CD4-positive, alpha-beta T cell (primary cell): ENCODE measurements around the gene CAMSAP1. TPM values are rescaled to one million over a fixed set of nuclear protein-coding genes. Genes with fewer than 3 reads are reported as not detected.

Experiments
- ATAC-seq: fragments of 200-7000 bp; cut with Tn5 transposase; one replicate; pipeline ENCODE4 v1.10.0; 2022; ENCODE audit warnings: mild to moderate bottlenecking; ENCODE audit not compliant: poor library complexity
- CTCF ChIA-PET: fragments of 350-600 bp; sonication (Branson Sonifier 250); formaldehyde crosslinking; loops from one replicate; lab custom pipeline; 2021; ENCODE audit warnings: antibody characterized with exemption, inconsistent platforms; lab: Charles Lee
- POLR2A ChIA-PET: fragments of 350-600 bp; sonication (Branson Sonifier 250); formaldehyde crosslinking; loops from one replicate; lab custom pipeline; 2021; ENCODE audit warnings: antibody characterized with exemption, inconsistent platforms; lab: Charles Lee
- DNase-seq, 14 experiments: peaks; one replicate each; pipeline ENCODE4 v3.0.0-alpha.2; 2013 to 2020; ENCODE audit warnings: mixed read lengths in 2 of 14
- H3K27ac ChIP-seq, 2 donors: one replicate each; pipeline versions ENCODE4 v1.5.1 to v1.7.0; 2013; ENCODE audit warnings: low read length in 2 of 2, low read depth in 1 of 2, mild to moderate bottlenecking in 1 of 2
- H3K27me3 ChIP-seq, 2 experiments: 1 replicate in 1 of 2; 2 replicates in 1 of 2; pipeline versions ENCODE4 v1.6.1 to v1.7.0; 2013; ENCODE audit warnings: low read length in 2 of 2, control low read depth in 1 of 2, mild to moderate bottlenecking in 1 of 2, moderate library complexity in 1 of 2; ENCODE audit not compliant: insufficient read depth in 2 of 2, control insufficient read depth in 1 of 2
- H3K36me3 ChIP-seq: one replicate; pipeline ENCODE4 v1.6.1; 2013; ENCODE audit warnings: low read length, control low read depth; ENCODE audit not compliant: insufficient read depth
- H3K4me1 ChIP-seq: one replicate; pipeline ENCODE4 v1.6.1; 2013; ENCODE audit warnings: low read length, control low read depth; ENCODE audit not compliant: insufficient read depth
- H3K4me3 ChIP-seq: one replicate; pipeline ENCODE4 v1.5.1; 2013; ENCODE audit warnings: mild to moderate bottlenecking, low read length, moderate library complexity
- H3K9me3 ChIP-seq, 2 experiments: 1 replicate in 1 of 2; 2 replicates in 1 of 2; pipeline versions ENCODE4 v1.6.1 to v1.7.0; 2013; ENCODE audit warnings: low read length in 2 of 2, mild to moderate bottlenecking in 2 of 2, control low read depth in 1 of 2, moderate library complexity in 1 of 2; ENCODE audit not compliant: control insufficient read depth in 1 of 2, insufficient read depth in 1 of 2
- H3K27ac Mint-ChIP-seq: one replicate; pipeline ENCODE4 v1.8.0; 2020; ENCODE audit warnings: mixed read lengths
- H3K27me3 Mint-ChIP-seq: one replicate; pipeline ENCODE4 v1.8.0; 2021; ENCODE audit warnings: mixed read lengths
- H3K36me3 Mint-ChIP-seq: one replicate; pipeline ENCODE4 v1.8.0; 2021; ENCODE audit warnings: low read depth, mixed read lengths
- H3K4me1 Mint-ChIP-seq: one replicate; pipeline ENCODE4 v1.8.0; 2021; ENCODE audit warnings: low read depth, mixed read lengths
- H3K4me3 Mint-ChIP-seq: one replicate; pipeline ENCODE4 v1.8.0; 2020; ENCODE audit warnings: mild to moderate bottlenecking, mixed read lengths
- H3K9me3 Mint-ChIP-seq: one replicate; pipeline ENCODE4 v1.8.0; 2020; ENCODE audit warnings: mixed read lengths
- CTCF ChIP-seq: fragments of 200-600 bp; IDR thresholded peaks from one replicate; pipeline ENCODE4 v1.8.0; 2022; ENCODE audit warnings: antibody characterized with exemption, mild to moderate bottlenecking
- intact Hi-C, 2 experiments: fragments of 100-400 bp; cut with DNase I in 1 of 2; cut with micrococcal nuclease in 1 of 2; formaldehyde crosslinking; loops; one replicate each; pipeline versions ENCODE4 v1.15.1 to v1.9.0; 2023 to 2025; cut with DNase I, micrococcal nuclease
- total RNA-seq, 174 experiments: library from RNA in 2 of 174; stranded (reverse) in 2 of 174; gene quantifications; one replicate each; pipeline ENCODE4 v1.2.3 and lab custom pipeline; 2021 to 2026

Gene CAMSAP1
- total RNA-seq, 2 experiments from 2014 or later: 16.8 to 18.2 TPM

GRCh38 chr9:135772702-135773493 lies 134.4 kb downstream of the CAMSAP1 start:
- Histone ChIP-seq H3K4me3 (no peak overlapping the region), H3K27me3 (no peaks in the 10 kb centered on the region), H3K9me3 (peaks cover 0 to 9% of the 10 kb centered on the region in 2 experiments), H3K36me3 (no peaks in the 10 kb centered on the region), H3K4me1 (no peaks in the 10 kb centered on the region), H3K27ac (no peak overlapping the region)
- H3K36me3 Mint-ChIP-seq: no peaks in the 10 kb centered on the region
- no peak for ATAC-seq
- no peak overlapping the region for H3K4me3 Mint-ChIP-seq
- DNase-seq: no peak
- H3K27ac Mint-ChIP-seq: no peak overlapping the region
- H3K4me1 Mint-ChIP-seq: no peaks in the 10 kb centered on the region
- H3K9me3 Mint-ChIP-seq: no peaks in the 10 kb centered on the region
- CTCF ChIA-PET: no interaction called here
- intact Hi-C loops: no loop called here
- no peak for TF ChIP-seq CTCF
- H3K27me3 Mint-ChIP-seq: no peaks in the 10 kb centered on the region
- POLR2A ChIA-PET: no interaction called here

- no peak for DNase-seq
- POLR2A ChIA-PET: no interaction called here
- Mint-ChIP-seq H3K4me1 (no peaks in the 10 kb centered on the region), H3K9me3 (no peaks in the 10 kb centered on the region), H3K27ac (no peak overlapping the region), H3K27me3 (no peaks in the 10 kb centered on the region), H3K4me3 (no peak overlapping the region), H3K36me3 (no peaks in the 10 kb centered on the region)
- H3K4me1 ChIP-seq: no peaks in the 10 kb centered on the region
- no peak for ATAC-seq
- no peak overlapping the region for H3K27ac ChIP-seq
- intact Hi-C loops: no loop called here
- H3K9me3 ChIP-seq: peaks cover 3 to 17% of the 10 kb centered on the region in 2 experiments
- TF ChIP-seq CTCF: no peak
- CTCF ChIA-PET: no interaction called here
- H3K27me3 ChIP-seq: no peaks in the 10 kb centered on the region
- no peaks in the 10 kb centered on the region for H3K36me3 ChIP-seq
- no peak overlapping the region for H3K4me3 ChIP-seq
Observed at GRCh38 chr9:135772056-135772646, 135.2 kb downstream of the CAMSAP1 start.

GRCh38 chr9:135771401-135772051 lies 135.8 kb downstream of the CAMSAP1 start:
- Histone ChIP-seq H3K4me3 (no peak overlapping the region), H3K36me3 (no peaks in the 10 kb centered on the region), H3K9me3 (peaks cover 9 to 23% of the 10 kb centered on the region in 2 experiments), H3K27me3 (no peaks in the 10 kb centered on the region), H3K27ac (no peak overlapping the region), H3K4me1 (no peaks in the 10 kb centered on the region)
- Mint-ChIP-seq H3K4me3 (no peak overlapping the region), H3K4me1 (no peaks in the 10 kb centered on the region), H3K27me3 (no peaks in the 10 kb centered on the region), H3K36me3 (no peaks in the 10 kb centered on the region), H3K9me3 (no peaks in the 10 kb centered on the region), H3K27ac (no peak overlapping the region)
- intact Hi-C loops: no loop called here
- TF ChIP-seq CTCF: no peak
- CTCF ChIA-PET: no interaction called here
- ATAC-seq (no peak), DNase-seq (no peak)
- POLR2A ChIA-PET: no interaction called here
